Astrocyte of the spinal cord (primary cell): ENCODE measurements around the gene SND1.

Source experiments
- DNase-seq: peaks from one replicate; pipeline ENCODE4 v3.0.0; 2011; ENCODE audit warnings: low read depth, low spot score
- H3K4me3 ChIP-seq: 2 replicates; pipeline ENCODE4 v1.5.1; 2011; ENCODE audit warnings: low read depth, mild to moderate bottlenecking, low read length, moderate library complexity
- in situ Hi-C: cut with HindIII; loops from 2 replicates; pipeline ENCODE4 v1.10.0; 2017; ENCODE audit warnings: low sequenced_read_pairs
- TF ChIP-seq, protein P1 (sequence below): IDR thresholded peaks from 2 replicates; pipeline ENCODE4 v1.5.1; 2012; ENCODE audit warnings: low read depth, mild to moderate bottlenecking, low read length, inconsistent platforms

Gene SND1

DNA sequence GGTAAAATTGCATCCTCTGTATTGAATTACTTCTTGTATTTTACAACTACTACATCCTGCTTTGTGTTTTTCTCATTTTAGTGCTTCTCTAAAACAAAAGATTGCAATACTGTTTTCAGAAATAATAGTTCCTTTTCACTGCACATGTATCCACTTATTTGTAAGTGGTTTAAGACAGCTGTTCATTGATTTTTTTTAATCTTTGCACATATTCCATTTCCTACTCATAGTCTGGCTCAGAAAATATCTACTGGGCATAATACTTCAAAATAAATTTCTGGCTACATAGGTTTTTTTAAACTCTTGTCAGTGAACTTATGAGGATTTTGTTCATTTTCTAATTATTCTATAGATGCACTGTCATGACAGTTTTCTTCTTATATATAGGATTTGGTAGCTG lies 54.8 kb downstream of the SND1 start:
- TF ChIP-seq, protein P1, sequence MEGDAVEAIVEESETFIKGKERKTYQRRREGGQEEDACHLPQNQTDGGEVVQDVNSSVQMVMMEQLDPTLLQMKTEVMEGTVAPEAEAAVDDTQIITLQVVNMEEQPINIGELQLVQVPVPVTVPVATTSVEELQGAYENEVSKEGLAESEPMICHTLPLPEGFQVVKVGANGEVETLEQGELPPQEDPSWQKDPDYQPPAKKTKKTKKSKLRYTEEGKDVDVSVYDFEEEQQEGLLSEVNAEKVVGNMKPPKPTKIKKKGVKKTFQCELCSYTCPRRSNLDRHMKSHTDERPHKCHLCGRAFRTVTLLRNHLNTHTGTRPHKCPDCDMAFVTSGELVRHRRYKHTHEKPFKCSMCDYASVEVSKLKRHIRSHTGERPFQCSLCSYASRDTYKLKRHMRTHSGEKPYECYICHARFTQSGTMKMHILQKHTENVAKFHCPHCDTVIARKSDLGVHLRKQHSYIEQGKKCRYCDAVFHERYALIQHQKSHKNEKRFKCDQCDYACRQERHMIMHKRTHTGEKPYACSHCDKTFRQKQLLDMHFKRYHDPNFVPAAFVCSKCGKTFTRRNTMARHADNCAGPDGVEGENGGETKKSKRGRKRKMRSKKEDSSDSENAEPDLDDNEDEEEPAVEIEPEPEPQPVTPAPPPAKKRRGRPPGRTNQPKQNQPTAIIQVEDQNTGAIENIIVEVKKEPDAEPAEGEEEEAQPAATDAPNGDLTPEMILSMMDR = no peak
- in situ Hi-C loops = no loop called here
- H3K4me3 ChIP-seq = no peak overlapping the region
- DNase-seq = no peak

DNA sequence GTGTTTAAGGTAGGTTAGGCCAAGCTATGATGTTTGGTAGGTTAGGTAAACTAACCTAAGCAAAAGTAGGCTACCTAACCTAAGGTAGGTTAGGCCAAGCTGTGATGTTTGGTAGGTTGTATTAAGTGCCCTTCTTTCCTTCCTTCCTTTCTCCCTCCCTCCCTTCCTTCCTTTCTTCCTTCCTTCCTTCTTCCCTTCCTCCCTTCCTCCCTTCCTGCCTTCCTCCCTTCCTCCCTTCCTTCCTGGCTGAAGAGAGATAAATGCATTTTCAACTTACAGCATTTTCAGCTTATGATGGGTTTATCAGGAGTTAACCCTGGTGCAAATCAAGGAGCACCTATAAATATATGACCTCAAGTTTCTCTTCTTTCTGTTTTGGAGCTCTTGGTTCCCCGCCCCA lies 56.2 kb downstream of the SND1 start:
- DNase-seq = no peak
- in situ Hi-C loops = no loop called here
- TF ChIP-seq, protein P1 = no peak
- no peak overlapping the region for H3K4me3 ChIP-seq

DNA sequence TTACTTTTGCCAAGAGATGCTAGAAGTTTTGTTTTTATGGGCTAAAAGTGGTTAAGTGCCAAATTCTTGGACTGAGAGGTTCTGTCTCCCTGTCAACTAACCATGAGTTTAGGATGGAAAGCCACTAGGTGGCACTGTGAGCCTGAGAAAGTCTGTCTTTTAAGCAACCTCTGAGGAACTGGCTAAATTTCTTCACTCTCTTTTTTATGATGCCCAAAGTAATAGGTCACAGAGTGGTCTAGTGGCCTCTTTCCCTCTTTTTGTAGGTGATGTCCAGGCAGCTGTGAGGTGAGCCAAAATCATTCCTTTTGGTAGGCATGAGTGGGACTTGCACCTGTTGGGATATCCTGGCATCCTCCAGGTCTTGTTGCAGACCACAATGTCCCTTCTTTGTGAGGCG lies 56.8 kb downstream of the SND1 start:
- TF ChIP-seq, protein P1 = peak; percentile 73
- H3K4me3 ChIP-seq = no peak overlapping the region
- DNase-seq = peak; percentile 87
- in situ Hi-C loops = no loop called here

DNA sequence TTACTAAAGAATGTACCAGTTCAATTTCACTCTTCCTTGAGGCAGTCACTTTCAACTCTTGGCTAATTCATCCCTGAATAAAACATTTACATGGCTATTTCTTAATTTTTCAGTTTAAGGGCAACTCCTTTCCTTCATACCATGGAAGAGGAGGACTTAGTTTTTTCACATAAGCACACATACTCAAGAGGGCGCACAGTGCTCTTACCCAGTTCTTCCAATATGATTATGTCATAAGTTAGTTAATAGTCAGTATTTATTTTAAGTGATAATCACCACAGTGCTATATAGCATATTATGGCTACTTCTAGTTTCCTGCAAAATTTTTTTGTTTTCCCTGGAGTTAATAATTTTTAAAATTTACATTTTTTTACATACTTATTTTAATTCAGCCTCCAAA lies 58.6 kb downstream of the SND1 start:
- in situ Hi-C loops = no loop called here
- no peak for DNase-seq
- TF ChIP-seq, protein P1 = no peak
- no peak overlapping the region for H3K4me3 ChIP-seq

DNA sequence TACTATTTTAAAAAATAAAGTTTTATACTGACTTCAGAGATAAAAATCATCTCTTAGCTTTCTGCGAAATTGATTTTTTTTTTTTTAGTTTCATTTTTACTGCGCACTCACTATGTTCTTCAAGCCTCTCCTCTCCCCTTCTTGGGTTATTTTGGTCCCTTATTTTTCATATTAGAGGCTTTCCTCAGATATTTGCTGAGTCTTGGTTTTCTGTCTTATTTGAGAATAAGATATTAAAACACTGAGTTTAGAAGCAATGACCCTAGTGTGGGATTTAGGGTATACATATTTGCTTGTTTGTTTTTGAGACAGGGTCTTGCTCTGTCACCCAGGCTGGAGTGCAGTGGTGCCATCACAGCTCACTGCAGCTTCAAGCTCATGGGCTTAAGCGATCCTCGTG lies 59.9 kb downstream of the SND1 start:
- in situ Hi-C loops = no loop called here
- no peak for DNase-seq
- TF ChIP-seq, protein P1 = no peak
- no peak overlapping the region for H3K4me3 ChIP-seq

DNA sequence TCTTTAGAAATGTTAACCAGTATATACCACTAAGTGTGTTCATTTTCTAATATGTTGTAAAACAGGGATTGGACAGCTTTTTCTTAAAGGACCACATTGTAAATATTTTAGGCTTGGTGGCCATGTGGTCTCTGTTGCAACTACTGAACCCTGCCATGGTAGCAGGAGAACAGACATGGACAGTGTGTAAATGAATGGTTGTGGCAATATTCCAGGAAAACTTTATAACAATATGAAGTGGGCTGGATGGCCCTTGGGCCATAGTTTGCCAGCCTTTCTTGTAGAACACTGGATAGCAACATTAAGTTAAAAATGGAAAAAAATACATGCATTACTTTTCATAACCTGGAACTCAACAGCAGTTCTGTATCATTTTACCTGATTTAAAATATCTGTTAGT lies 61.0 kb downstream of the SND1 start:
- in situ Hi-C loops = no loop called here
- DNase-seq = no peak
- TF ChIP-seq, protein P1 = no peak
- H3K4me3 ChIP-seq = no peak overlapping the region

DNA sequence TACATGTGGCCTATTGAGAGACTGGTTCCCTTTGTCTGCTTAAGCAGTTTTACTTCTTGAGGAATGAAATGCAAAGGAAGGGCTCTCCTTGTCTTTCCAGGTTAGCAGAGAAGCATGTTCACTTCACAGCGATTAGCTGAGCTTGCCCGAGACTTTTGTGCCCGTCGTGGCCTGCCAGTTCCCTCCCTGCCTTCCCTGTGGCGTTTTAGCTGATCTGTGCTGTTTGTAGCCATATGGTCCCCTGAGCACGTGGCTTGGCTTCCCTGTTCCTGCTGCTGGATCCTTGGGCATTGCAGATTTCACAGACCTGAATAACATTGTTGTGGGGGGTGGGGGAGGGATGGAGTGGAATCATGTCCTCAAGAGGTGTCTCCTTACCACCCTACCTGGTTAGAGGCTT lies 61.8 kb downstream of the SND1 start:
- in situ Hi-C loops = no loop called here
- DNase-seq = no peak
- TF ChIP-seq, protein P1 = no peak
- no peak overlapping the region for H3K4me3 ChIP-seq
